Pons (tissue), 1 donor: Measurements from ENCODE around the gene NFATC3.

Source experiments
- DNase-seq: peaks from one replicate; pipeline ENCODE4 v3.0.0-alpha.2; 2016; ENCODE audit warnings: low spot score

Gene NFATC3

DNA sequence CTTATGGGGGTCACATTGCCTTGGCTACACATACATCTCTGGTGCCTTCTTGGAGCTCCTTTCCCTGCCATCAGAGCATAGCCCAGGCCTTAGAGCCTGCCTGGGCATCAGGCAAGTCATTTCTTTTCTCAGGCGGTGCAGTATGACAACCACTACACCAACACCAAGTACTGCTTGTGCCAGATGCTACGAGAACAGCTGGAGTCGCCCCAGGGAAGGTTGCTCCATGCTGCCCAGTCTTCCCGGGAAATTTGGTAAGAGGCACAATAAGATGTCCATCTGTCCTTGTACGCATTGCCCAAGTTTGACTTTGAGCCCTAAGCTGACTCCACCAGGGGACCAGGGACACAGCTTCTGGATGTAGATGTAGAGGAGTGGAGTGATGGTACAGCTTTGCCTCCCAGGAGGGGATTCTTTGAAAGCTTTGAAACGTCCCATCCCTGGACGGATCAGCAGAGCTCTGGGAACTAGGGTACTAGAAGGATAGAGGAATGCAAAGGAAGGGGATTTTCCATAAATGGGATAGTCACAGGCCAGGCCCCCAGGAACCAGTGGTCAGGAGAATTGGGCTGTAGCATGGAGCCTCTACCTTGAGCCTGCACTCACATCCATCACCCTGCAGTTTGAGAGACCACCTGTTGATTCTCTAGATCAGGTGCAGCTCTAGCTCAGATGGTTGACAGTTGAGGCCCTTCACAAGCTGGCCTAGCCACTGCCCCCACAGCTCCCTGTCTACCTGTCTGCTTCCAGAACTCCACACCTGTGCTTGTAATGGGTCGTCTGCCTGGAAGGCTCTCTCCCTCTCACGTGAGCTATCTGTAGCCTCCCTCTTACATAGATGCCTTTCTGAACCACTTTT lies 11.0 kb upstream of the NFATC3 start:
- DNase-seq: no peak

GRCh38 chr16:68074850-68075555 lies 10.2 kb upstream of the NFATC3 start:
- no peak for DNase-seq

DNA sequence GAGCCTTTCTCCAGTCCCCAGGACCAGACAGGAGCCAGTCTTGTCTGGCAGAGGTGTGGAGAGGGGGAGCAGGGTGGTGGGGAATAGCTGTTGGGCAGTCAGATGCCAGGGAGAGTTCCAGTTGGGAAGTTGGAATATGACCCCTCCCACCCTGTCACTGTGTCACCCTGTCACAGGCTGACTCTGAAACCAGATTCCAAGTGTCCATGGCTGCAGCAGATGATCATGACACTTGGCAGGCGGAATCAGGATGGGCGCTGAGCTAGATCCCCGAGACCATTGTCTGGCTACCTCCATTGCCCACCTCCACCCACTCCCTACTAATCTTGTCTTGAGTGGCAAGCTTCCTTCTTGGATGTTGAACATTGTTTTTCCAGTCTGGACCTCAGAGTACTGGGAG lies 9.2 kb upstream of the NFATC3 start:
- no peak for DNase-seq

DNA sequence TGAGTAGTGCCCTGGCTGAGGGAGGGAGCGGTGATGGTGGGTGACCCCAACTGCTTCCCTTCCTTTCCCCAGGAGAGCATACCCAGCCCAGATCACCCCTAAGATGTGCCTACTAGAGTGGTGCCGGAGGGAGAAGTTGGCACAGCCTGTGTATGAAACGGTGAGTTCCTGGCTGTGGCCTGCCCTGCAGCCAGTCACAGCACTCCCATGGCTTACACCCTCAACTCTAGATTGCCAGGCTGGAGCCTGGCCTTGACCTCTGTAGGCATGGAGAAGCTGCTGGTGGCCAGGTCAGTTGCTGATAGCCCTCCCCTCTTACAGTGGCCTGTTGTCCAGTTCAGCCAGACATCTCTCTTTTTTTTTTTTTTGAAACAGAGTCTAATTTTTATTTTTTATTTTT lies 8.6 kb upstream of the NFATC3 start:
- DNase-seq: no peak

GRCh38 chr16:68077866-68078700 lies 7.1 kb upstream of the NFATC3 start:
- DNase-seq: no peak

GRCh38 chr16:68078701-68079375 lies 6.3 kb upstream of the NFATC3 start:
- no peak for DNase-seq

- DNase-seq: no peak
Observed at GRCh38 chr16:68079376-68079625, 5.9 kb upstream of the NFATC3 start.

- peak; percentile 65 for DNase-seq
Observed at GRCh38 chr16:68079626-68080344, 5.4 kb upstream of the NFATC3 start.

- DNase-seq: peak; percentile 47
Observed at GRCh38 chr16:68081861-68082628, 3.1 kb upstream of the NFATC3 start.

DNA sequence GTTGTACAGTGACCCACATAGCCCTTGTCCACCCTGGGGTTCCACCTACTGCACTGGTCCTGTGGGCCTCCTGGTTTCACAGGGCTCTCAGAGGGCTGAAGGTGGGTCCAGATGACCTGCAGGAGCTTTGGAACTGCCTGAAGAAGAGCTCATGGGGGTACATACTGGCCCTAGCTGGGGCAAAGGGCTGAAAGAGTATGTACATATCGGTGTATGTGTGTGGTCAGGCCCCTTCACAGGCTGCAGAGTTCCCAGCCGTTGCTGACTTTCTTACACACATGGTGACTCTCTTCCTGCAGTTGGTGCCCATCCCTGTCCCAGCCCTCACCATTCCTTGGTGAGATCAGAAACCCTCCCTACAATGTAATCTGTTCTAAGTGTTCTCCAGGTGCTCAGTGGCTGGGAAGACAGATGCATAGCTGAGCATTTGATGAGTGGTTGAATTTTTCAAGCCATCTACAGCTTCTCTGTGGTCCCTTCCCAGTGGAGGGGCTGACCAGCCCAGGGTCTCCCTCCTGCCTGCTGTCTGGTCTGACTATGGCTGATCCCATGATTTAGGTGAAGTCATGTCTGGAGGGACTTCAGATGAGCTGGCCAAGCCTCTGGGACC lies 2.4 kb upstream of the NFATC3 start:
- no peak for DNase-seq

DNA sequence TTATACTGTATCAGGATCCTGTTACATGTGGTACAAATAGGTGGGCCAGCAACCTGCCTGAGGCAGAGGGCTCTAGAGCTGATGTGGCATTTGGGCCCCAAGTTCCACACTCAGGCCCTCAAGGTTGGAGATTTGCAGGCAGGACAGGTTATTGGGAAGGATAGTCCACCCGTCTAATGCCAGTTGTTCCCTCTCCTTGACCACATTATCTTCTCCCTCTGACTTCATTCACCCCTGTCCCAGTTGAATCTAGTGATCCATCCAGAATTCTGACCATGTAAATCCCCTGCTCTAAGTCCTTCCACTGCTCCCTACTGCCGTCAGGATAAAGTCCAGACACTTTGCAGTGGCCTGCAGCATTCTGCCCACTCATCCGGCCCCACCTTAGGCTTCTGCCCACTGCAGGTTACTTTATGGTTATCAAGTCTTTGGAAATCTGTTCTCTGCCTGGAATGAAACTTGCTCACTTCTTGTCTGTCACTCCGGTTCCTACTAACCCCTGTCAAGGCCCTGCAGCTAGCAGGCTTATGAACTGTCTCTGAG lies 1.9 kb upstream of the NFATC3 start:
- no peak for DNase-seq

DNA sequence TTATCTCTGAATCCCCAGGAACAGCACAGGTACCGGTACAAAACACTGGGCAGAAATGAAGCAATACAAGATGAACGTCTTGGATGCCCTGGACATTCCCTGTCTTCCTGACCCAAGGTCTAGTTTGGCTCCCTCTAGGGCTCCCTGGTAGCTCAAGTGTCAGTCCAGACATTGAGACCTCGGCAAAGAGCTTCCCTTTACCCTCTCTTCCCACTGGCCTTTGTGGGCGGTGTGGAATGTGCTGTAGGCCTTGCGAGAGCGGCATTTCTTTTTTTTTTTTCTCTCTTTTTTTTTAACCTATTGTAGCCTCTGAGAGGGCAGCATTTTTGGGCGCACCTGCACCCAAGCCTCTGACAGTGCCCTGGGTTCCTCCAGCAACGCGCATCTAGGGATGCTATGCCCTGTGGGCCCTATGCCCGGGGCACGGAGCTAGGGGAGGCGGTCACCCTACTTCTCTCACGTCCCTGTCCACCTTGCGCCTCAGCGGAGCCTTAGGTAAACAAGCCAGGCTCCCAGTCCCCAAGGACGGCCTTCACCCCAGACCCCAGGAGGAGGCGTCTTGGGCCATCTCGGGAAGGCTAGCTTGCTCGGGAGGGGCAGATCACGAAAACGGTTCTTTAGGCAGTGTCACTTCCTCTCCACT lies 1.2 kb upstream of the NFATC3 start:
- DNase-seq: no peak

- DNase-seq: peak; percentile 95
Observed at GRCh38 chr16:68084504-68085258, 489 bp upstream of the NFATC3 start.

DNA sequence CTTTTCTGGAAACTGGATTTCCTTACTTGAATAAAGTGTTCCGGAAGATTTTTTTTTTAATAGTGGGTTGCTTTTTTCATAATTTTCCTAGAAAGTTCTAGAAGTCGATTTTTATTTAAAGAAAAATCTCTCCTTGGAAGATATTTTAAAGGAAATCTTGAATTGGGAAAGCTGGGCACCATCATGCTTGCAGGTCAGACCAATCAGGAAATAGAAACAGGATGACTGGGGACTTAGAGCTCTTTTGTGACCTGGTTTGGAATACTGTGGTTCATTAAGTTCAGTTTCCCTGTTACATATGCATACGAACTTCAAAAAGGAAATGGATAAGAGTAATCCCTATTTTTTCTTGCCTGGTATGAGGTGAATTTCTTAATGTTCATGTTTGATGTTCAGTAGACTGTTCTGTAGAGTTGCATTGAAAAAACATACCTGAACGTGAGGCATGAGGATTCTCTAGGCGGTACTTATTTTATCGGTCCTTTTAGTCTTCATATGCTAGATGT lies 1.2 kb downstream of the NFATC3 start:
- DNase-seq: peak; percentile 64

GRCh38 chr16:68086860-68087268 lies 1.7 kb downstream of the NFATC3 start:
- no peak for DNase-seq

GRCh38 chr16:68087688-68088087 lies 2.5 kb downstream of the NFATC3 start:
- no peak for DNase-seq

DNA sequence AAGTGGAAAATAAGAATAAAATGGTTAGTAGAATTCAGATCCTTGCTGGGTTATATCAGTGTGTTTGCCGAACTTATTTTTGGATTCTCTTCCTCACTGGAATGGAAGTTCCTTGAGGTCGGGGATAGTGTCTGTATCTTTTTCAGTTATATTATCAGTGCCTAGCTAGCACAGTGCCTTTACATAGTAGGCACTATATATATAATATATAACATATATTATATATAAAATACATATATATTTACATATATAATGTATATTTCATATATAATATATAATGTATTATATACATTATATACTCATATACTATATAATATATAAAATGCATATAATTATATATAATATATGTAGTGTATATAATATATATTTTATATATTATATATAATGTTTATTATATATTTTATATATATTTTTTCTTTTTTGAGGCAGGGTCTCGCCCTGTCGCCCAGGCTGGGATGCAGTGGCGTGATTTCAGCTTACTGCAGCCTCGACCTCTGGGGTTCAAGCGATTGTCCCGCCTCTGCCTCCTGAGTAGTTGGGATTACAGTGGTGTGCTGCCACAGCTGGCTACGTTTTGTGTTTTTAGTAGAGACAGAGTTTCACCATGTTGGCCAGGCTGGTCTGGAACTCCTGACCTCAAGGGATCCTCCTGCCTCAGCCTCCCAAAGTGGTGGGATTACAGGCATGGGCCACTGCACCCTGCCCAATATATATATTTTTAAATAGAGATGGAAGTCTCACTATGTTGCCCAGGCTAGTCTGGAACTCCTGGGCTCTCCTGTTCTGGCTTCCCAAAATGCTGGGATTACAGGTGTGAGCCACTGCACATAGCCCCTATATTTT lies 3.2 kb downstream of the NFATC3 start:
- DNase-seq: no peak

DNA sequence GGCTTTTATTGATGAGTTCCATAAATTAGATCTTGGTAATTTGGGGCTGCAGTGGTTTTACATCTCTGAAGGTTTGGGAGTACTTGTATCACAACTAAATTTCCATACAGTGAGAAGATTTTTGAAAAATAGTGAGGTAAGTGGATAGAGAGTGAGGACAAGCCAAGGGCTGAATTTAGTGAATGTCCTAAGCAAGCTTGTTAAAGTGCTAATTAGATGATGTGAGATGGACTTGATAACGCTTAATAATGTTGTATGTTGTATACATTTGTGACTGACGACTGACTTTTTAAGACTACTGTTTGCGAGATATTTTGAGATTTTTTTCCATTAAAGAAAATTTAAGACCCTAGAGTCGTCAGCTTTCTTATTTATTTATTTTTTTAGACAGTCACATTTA lies 3.9 kb downstream of the NFATC3 start:
- DNase-seq: no peak
